GM10847 (cell line): ENCODE data around the gene FDXACB1.

Source experiments
- POLR2A ChIP-seq: IDR thresholded peaks from 2 replicates; pipeline ENCODE4 v1.6.1; 2011; ENCODE audit not compliant: insufficient read length; ENCODE audit errors: extremely low read depth

FDXACB1 gene

DNA sequence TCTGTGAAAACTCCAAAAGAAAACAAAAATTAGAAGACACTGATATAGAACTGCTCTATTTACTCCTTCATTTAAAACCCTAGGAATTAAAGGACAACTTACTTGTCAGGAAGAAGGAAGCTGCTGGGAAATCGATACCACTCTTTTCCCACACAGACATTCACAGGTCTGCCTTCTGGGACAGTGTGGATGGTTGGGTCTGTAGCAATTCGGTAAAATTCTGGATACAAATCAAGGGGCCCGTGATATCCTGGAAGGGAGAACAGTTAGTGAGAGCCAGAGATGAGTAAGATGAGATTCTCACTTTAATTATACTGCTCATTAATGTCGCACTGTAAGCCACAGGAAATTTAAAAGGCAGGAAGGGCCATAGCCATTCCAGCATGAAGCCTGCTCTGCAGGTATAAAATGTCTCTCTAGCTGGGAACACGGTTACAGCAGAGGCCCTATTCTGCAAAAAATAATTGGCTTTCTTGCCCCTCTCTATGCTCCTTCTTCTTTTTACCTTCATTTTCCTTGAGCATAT, 41.5 kb downstream of the FDXACB1 start:
- TF ChIP-seq POLR2A = no peak

GRCh38 chr11:111836721-111837120, 42.2 kb downstream of the FDXACB1 start:
- TF ChIP-seq POLR2A = no peak

GRCh38 chr11:111836162-111836561, 42.8 kb downstream of the FDXACB1 start:
- no peak for TF ChIP-seq POLR2A

DNA sequence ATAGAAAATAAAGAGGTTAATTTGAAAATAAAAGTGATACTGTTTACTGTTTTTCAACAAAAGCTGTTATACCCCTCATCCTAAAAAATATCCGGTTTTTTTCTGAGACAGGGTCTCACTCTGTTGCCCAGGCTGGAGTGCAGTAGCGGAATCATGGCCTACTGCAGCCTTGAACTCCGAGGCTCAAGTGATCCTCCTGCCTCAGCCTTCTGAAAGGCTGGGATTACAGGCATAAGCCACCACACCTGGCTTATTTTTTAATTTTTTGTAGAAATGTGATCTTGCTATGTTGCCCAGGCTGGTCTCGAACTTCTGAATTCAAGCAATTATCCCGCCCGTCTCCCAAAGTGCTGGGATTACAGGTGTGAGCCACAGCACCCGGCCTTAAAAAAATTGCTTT, 43.3 kb downstream of the FDXACB1 start:
- no peak for TF ChIP-seq POLR2A

GRCh38 chr11:111834432-111835163, 44.4 kb downstream of the FDXACB1 start:
- no peak for TF ChIP-seq POLR2A

GRCh38 chr11:111833524-111833923, 45.4 kb downstream of the FDXACB1 start:
- no peak for TF ChIP-seq POLR2A

DNA sequence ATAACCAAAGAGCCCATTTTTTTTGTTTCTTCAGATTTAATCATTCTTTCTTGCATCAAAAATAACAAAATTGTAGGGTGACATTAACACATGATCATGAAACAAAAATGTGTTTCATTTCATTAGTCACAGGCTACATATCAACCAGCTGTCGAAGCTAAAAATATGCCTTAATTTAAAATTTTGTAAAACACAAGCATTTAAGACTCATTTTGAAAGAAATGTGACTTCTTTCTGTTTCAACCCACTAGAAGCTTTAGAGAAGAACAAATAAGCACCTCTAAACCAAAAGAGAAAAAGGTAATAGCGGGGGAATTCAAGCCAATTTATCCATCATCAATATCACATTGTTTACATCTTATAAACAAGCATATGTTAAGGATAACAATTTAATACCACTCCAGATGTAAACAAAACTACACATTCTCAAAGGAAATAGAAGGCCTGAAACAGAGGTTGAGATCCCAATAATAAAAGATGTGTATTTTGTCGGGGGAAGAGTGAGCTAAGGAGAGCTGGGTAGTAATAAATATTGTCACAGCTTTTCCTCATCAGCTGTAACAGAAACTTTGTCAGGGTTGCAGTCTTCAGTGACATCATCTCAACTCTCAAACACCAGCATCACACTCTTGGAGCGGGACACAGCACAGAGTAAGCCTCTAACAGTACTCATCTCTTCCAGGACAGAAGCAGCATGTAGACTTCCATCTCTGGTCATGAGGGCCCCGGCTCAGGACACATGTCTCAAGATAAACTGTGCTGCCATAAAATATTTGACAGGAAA, 49.6 kb downstream of the FDXACB1 start:
- TF ChIP-seq POLR2A = no peak

DNA sequence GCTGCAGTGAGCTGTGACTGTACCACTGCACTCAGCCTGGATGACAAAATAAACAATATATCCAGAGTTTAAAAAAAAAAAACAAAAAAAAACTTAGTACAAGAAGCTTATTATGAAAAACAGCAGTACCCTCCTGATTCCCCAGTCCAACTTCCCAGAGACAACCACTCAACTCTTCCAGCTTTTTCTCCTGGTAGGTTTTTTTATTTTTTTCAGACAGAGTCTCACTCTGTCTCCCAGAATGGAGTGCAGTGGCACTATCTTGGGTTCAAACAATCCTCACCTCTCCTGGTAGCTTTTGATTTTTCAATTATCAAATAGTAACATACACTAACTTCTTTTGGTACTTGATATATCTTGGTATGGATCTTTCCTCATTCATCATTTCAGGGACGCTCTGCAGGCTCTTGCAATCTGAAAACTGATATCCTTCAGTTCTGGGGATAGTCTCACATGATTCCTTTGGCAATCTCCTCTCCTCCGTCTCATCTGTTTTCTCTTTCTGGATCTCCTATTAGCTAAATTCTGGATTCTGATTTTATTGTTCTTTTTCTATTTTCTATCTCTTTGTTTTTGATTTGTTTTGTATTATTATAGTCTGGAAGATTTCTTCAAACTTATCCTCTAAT, 52.5 kb downstream of the FDXACB1 start:
- no peak for TF ChIP-seq POLR2A
